ENCODE measurements around the gene RFX2. TPM values are rescaled to one million over a fixed set of nuclear protein-coding genes. Genes with fewer than 3 reads are reported as not detected.

Gene RFX2
- total and polyA plus RNA-seq, 9 donors = 5.9 to 31.2 (median 13.3) TPM

GRCh38 chr19:6118043-6118442 lies 7.7 kb upstream of the RFX2 start:
- no peaks in the 10 kb centered on the region for H3K36me3 ChIP-seq
- H3K4me1 ChIP-seq (ENCODE audit: insufficient read depth) = no peaks in the 10 kb centered on the region
- no peak for DNase-seq
- intact Hi-C loops (cut with DNase I) = no loop called here
- no peak overlapping the region for H3K27ac ChIP-seq
- H3K4me3 ChIP-seq = no peak overlapping the region
- H3K9me3 ChIP-seq = no peaks in the 10 kb centered on the region
- TF ChIP-seq POLR2A (IDR thresholded peaks at IDR 0.05) (no peak), EP300 (IDR thresholded peaks at IDR 0.05) (no peak), CTCF (IDR thresholded peaks at IDR 0.05) (no peak)
- no peaks in the 10 kb centered on the region for H3K27me3 ChIP-seq
- 61 to 72% (median 64%) methylated on average over 2 of the region's 2 CpGs for WGBS, 3 donors

GRCh38 chr19:6117534-6117933 lies 7.2 kb upstream of the RFX2 start:
- Histone ChIP-seq H3K4me1 (ENCODE audit: insufficient read depth) (no peaks in the 10 kb centered on the region), H3K4me3 (no peak overlapping the region), H3K36me3 (no peaks in the 10 kb centered on the region), H3K9me3 (no peaks in the 10 kb centered on the region), H3K27me3 (no peaks in the 10 kb centered on the region), H3K27ac (no peak overlapping the region)
- DNase-seq = no peak
- TF ChIP-seq EP300 (IDR thresholded peaks at IDR 0.05) = no peak
- TF ChIP-seq CTCF (IDR thresholded peaks at IDR 0.05) = no peak
- TF ChIP-seq POLR2A (IDR thresholded peaks at IDR 0.05) = no peak
- intact Hi-C loops (cut with DNase I) = no loop called here

GRCh38 chr19:6116749-6117430 lies 6.6 kb upstream of the RFX2 start:
- Histone ChIP-seq H3K27me3 (no peaks in the 10 kb centered on the region), H3K9me3 (no peaks in the 10 kb centered on the region), H3K4me3 (no peak overlapping the region), H3K27ac (no peak overlapping the region), H3K36me3 (no peaks in the 10 kb centered on the region), H3K4me1 (ENCODE audit: insufficient read depth) (no peaks in the 10 kb centered on the region)
- TF ChIP-seq CTCF (IDR thresholded peaks at IDR 0.05) (no peak), EP300 (IDR thresholded peaks at IDR 0.05) (no peak), POLR2A (IDR thresholded peaks at IDR 0.05) (no peak)
- DNase-seq = no peak
- intact Hi-C loops (cut with DNase I) = no loop called here
- WGBS, 3 donors = 87 to 94% (median 92%) methylated on average over 4 of the region's 4 CpGs

GRCh38 chr19:6115992-6116391 lies 5.7 kb upstream of the RFX2 start:
- no peak overlapping the region for H3K27ac ChIP-seq
- no peak for DNase-seq
- 44 to 55% (median 45%) methylated on average over 1 of the region's 1 CpG for WGBS, 3 donors
- no peaks in the 10 kb centered on the region for H3K27me3 ChIP-seq
- no peaks in the 10 kb centered on the region for H3K4me1 ChIP-seq (ENCODE audit: insufficient read depth)
- H3K9me3 ChIP-seq = no peaks in the 10 kb centered on the region
- no peaks in the 10 kb centered on the region for H3K36me3 ChIP-seq
- H3K4me3 ChIP-seq = no peak overlapping the region
- intact Hi-C loops (cut with DNase I) = no loop called here
- TF ChIP-seq EP300 (IDR thresholded peaks at IDR 0.05) (no peak), CTCF (IDR thresholded peaks at IDR 0.05) (no peak), POLR2A (IDR thresholded peaks at IDR 0.05) (no peak)

Measured in ovary (tissue), 9 donors.